Keratinocyte (primary cell): ENCODE data around the gene PRPF18. TPM values are rescaled to one million over a fixed set of nuclear protein-coding genes. Genes with fewer than 3 reads are reported as not detected.

Experiments
- DNase-seq: peaks from one replicate; pipeline ENCODE4 v3.0.0-alpha.2; 2011; ENCODE audit warnings: low read depth, missing footprints, low spot score
- FAIRE-seq: peaks from 2 replicates; lab custom pipeline; 2011; peaks lifted over from hg19 to GRCh38; lab: Jason Lieb, UNC
- H2AFZ ChIP-seq: 2 replicates; pipeline ENCODE4 v1.6.0; 2012; ENCODE audit warnings: low read length, control low read depth, inconsistent platforms; ENCODE audit not compliant: control insufficient read depth
- H3K27ac ChIP-seq: 2 replicates; pipeline ENCODE4 v1.5.1; 2011; ENCODE audit warnings: low read length; ENCODE audit not compliant: control insufficient read depth, insufficient read depth
- H3K27me3 ChIP-seq: 3 replicates; pipeline ENCODE4 v1.6.0; 2011; ENCODE audit warnings: low read length; ENCODE audit not compliant: control insufficient read depth, insufficient read depth; ENCODE audit errors: extremely low read depth
- H3K36me3 ChIP-seq, 2 experiments: 2 replicates in 1 of 2; 3 replicates in 1 of 2; pipeline ENCODE4 v1.5.1; 2011; ENCODE audit warnings: low read length in 2 of 2, mild to moderate bottlenecking in 1 of 2; ENCODE audit not compliant: control insufficient read depth in 2 of 2, insufficient read depth in 2 of 2; ENCODE audit errors: extremely low read depth in 1 of 2
- H3K4me1 ChIP-seq: 3 replicates; pipeline ENCODE4 v1.5.1; 2011; ENCODE audit warnings: low read length; ENCODE audit not compliant: control insufficient read depth, insufficient read depth; ENCODE audit errors: extremely low read depth
- H3K4me2 ChIP-seq: 3 replicates; pipeline ENCODE4 v1.6.0; 2011; ENCODE audit warnings: low read depth, low read length; ENCODE audit not compliant: control insufficient read depth, insufficient read depth; ENCODE audit errors: extremely low read depth
- H3K4me3 ChIP-seq, 3 experiments: fragments of 200-600 bp in 1 of 3; sonication (generic) in 1 of 3; 2 replicates in 2 of 3; 3 replicates in 1 of 3; pipeline ENCODE4 v1.5.1; 2011 to 2016; ENCODE audit warnings: low read length in 3 of 3, mild to moderate bottlenecking in 3 of 3, control low read depth in 2 of 3, inconsistent platforms in 1 of 3, low read depth in 1 of 3, mixed read lengths in 1 of 3, mixed run types in 1 of 3, moderate library complexity in 1 of 3; ENCODE audit not compliant: control insufficient read depth in 2 of 3, insufficient read depth in 2 of 3; ENCODE audit errors: extremely low read depth in 1 of 3
- H3K79me2 ChIP-seq: 2 replicates; pipeline ENCODE4 v1.6.0; 2012; ENCODE audit warnings: low read length; ENCODE audit not compliant: control insufficient read depth, insufficient read depth
- H3K9ac ChIP-seq: 3 replicates; pipeline ENCODE4 v1.6.0; 2011; ENCODE audit warnings: low read length; ENCODE audit not compliant: control insufficient read depth, insufficient read depth; ENCODE audit errors: extremely low read depth
- H3K9me1 ChIP-seq: 3 replicates; pipeline ENCODE4 v1.6.0; 2011; ENCODE audit warnings: low read length; ENCODE audit not compliant: control insufficient read depth, insufficient read depth; ENCODE audit errors: extremely low read depth
- H3K9me3 ChIP-seq: 2 replicates; pipeline ENCODE4 v1.5.1; 2012; ENCODE audit warnings: low read depth, low read length; ENCODE audit not compliant: control insufficient read depth
- H4K20me1 ChIP-seq: 3 replicates; pipeline ENCODE4 v1.6.0; 2011; ENCODE audit warnings: low read length; ENCODE audit not compliant: control insufficient read depth, insufficient read depth; ENCODE audit errors: extremely low read depth
- CTCF ChIP-seq, 3 experiments: IDR thresholded peaks in 1 of 3; conservative IDR thresholded peaks in 1 of 3; optimal IDR thresholded peaks in 1 of 3; 2 replicates in 2 of 3; 3 replicates in 1 of 3; pipeline versions ENCODE3 to v1.5.1; 2011; ENCODE audit warnings: low read length in 3 of 3, mild to moderate bottlenecking in 3 of 3, moderate library complexity in 2 of 3, control low read depth in 1 of 3, inconsistent platforms in 1 of 3; ENCODE audit not compliant: insufficient read depth in 2 of 3; ENCODE audit errors: extremely low read depth in 1 of 3
- EZH2 ChIP-seq: IDR thresholded peaks from one replicate; pipeline ENCODE4 v1.6.1; 2012; ENCODE audit warnings: inconsistent platforms, mild to moderate bottlenecking, low read length, moderate library complexity
- dilution Hi-C: fragments of 300-500 bp; cut with MboI; formaldehyde crosslinking; loops from one replicate; pipeline ENCODE4 v1.7.0; 2020; ENCODE audit warnings: low sequenced_read_pairs; ENCODE audit not compliant: extremely low pct_ligation_motif_present
- polyA plus RNA-seq, 5 experiments: library from polyadenylated mRNA; depleted of rRNA in 3 of 5; stranded (reverse) in 3 of 5; stranded (forward) in 1 of 5; unstranded in 1 of 5; fragments of >200 nt; gene quantifications; 1 replicate in 1 of 5; 2 replicates in 3 of 5; 3 replicates in 1 of 5; pipeline versions ENCODE4 v1.2.1 to v1.2.3, GENCODE V29; 2011 to 2012; ENCODE audit warnings: missing spikeins in 2 of 5, low read depth in 1 of 5, low replicate concordance in 1 of 5

Gene PRPF18
- polyA plus RNA-seq, 1 donor (not counting 4 experiments of a cell fraction or from before 2014, with no cell fraction given), result 28.0 TPM

GRCh38 chr10:13649844-13650520, 63.2 kb downstream of the PRPF18 start:
- Histone ChIP-seq H2AFZ (no peak overlapping the region), H3K27ac (no peak overlapping the region), H3K4me3 (no peak overlapping the region), H3K9ac (no peak overlapping the region), H3K9me1 (no peaks in the 10 kb centered on the region), H3K27me3 (no peaks in the 10 kb centered on the region), H3K4me2 (no peak overlapping the region), H3K4me1 (peaks cover 10% of the 10 kb centered on the region), H3K36me3 (peaks cover 24 to 38% of the 10 kb centered on the region in 2 experiments), H4K20me1 (no peaks in the 10 kb centered on the region), H3K9me3 (no peaks in the 10 kb centered on the region), H3K79me2 (no peaks in the 10 kb centered on the region)
- DNase-seq (no peak), FAIRE-seq (no peak)
- dilution Hi-C loops, result no loop called here
- TF ChIP-seq EZH2, result no peak
- TF ChIP-seq CTCF (optimal IDR thresholded peaks at IDR 0.05 in 1 of 3, IDR thresholded peaks at IDR 0.05 in 1 of 3, conservative IDR thresholded peaks at IDR 0.05 in 1 of 3; ENCODE audit: extremely low read depth in 1 of 3, insufficient read depth in 2 of 3, low read length in 3 of 3), result peak in 1 of 3 experiments; percentile 48

GRCh38 chr10:13650961-13651360, 64.2 kb downstream of the PRPF18 start:
- peaks cover 10% of the 10 kb centered on the region for H3K4me1 ChIP-seq
- dilution Hi-C loops, result no loop called here
- no peak overlapping the region for H3K4me2 ChIP-seq
- H3K36me3 ChIP-seq, result peaks cover 22 to 41% of the 10 kb centered on the region in 2 experiments
- H3K27ac ChIP-seq, result no peak overlapping the region
- no peaks in the 10 kb centered on the region for H3K9me1 ChIP-seq
- H2AFZ ChIP-seq, result no peak overlapping the region
- H3K27me3 ChIP-seq, result no peaks in the 10 kb centered on the region
- H4K20me1 ChIP-seq, result no peaks in the 10 kb centered on the region
- no peaks in the 10 kb centered on the region for H3K79me2 ChIP-seq
- no peak overlapping the region for H3K9ac ChIP-seq
- TF ChIP-seq CTCF (optimal IDR thresholded peaks at IDR 0.05 in 1 of 3, IDR thresholded peaks at IDR 0.05 in 1 of 3, conservative IDR thresholded peaks at IDR 0.05 in 1 of 3; ENCODE audit: extremely low read depth in 1 of 3, insufficient read depth in 2 of 3, low read length in 3 of 3) (no peak), EZH2 (no peak)
- FAIRE-seq, result no peak
- H3K4me3 ChIP-seq, result no peak overlapping the region
- DNase-seq, result no peak
- H3K9me3 ChIP-seq, result no peaks in the 10 kb centered on the region
